Endothelial cell of umbilical vein (primary cell): Measurements from ENCODE around the gene KRTAP5-1. TPM values are rescaled to one million over a fixed set of nuclear protein-coding genes. Genes with fewer than 3 reads are reported as not detected.
"Not testable (repeated sequence)": the region's sequence is repeated elsewhere in the genome, so short reads cannot be mapped to it uniquely, and the experiment has no call there.

Experiments used
- BruUV-seq: library from RNA; stranded (reverse); fragments of 400-500 nt; replicated peaks from 2 replicates; lab custom pipeline; 2021; lab: Mats Ljungman, UMichigan
- CTCF ChIA-PET: fragments of 300-600, 350-600 bp; sonication (Branson Sonifier 250); formaldehyde crosslinking; loops from one replicate; lab custom pipeline; 2021; ENCODE audit warnings: antibody characterized with exemption, inconsistent platforms; lab: Charles Lee
- POLR2A ChIA-PET: fragments of 300-600, 350-600 bp; sonication (Branson Sonifier 250); formaldehyde crosslinking; loops from one replicate; lab custom pipeline; 2021; ENCODE audit warnings: antibody characterized with exemption, inconsistent platforms; lab: Charles Lee
- DNase-seq: peaks from one replicate; pipeline ENCODE4 v3.0.0-alpha.2; 2011; ENCODE audit warnings: low read depth, low spot score
- FAIRE-seq: peaks from 2 replicates; lab custom pipeline; 2011; peaks lifted over from hg19 to GRCh38; lab: Jason Lieb, UNC
- H2AFZ ChIP-seq: 2 replicates; pipeline ENCODE4 v1.6.0; 2012; ENCODE audit warnings: low read depth, low read length, control low read depth, inconsistent platforms
- H3K27ac ChIP-seq: 2 replicates; pipeline ENCODE4 v1.5.1; 2011; ENCODE audit warnings: low read depth, mild to moderate bottlenecking, control low read depth, low read length, moderate library complexity; ENCODE audit not compliant: insufficient read depth
- H3K27me3 ChIP-seq, 2 experiments: 2 replicates each; pipeline versions ENCODE4 v1.6.0 to v1.6.1; 2011; ENCODE audit warnings: low read length in 2 of 2, mixed read lengths in 1 of 2; ENCODE audit not compliant: control insufficient read depth in 2 of 2, insufficient read depth in 2 of 2
- H3K36me3 ChIP-seq, 2 experiments: 2 replicates in 1 of 2; 3 replicates in 1 of 2; pipeline ENCODE4 v1.5.1; 2011; ENCODE audit warnings: low read length in 2 of 2, mild to moderate bottlenecking in 1 of 2, moderate library complexity in 1 of 2; ENCODE audit not compliant: control insufficient read depth in 2 of 2, insufficient read depth in 2 of 2; ENCODE audit errors: extremely low read depth in 1 of 2
- H3K4me1 ChIP-seq: 3 replicates; pipeline ENCODE4 v1.5.1; 2011; ENCODE audit warnings: mild to moderate bottlenecking, low read length; ENCODE audit not compliant: control insufficient read depth, insufficient read depth; ENCODE audit errors: extremely low read depth
- H3K4me2 ChIP-seq: 2 replicates; pipeline ENCODE4 v1.6.1; 2011; ENCODE audit warnings: low read length, control low read depth, mixed read lengths; ENCODE audit not compliant: insufficient read depth
- H3K4me3 ChIP-seq, 3 experiments: fragments of 200-600 bp in 1 of 3; sonication (generic), shearing (Covaris generic) in 1 of 3; replicated peaks in 1 of 3; 2 replicates each; pipeline ENCODE4 v1.5.1; 2011 to 2016; ENCODE audit warnings: control low read depth in 3 of 3, low read length in 3 of 3, mild to moderate bottlenecking in 2 of 3, inconsistent platforms in 1 of 3, low read depth in 1 of 3, moderate library complexity in 1 of 3; ENCODE audit not compliant: insufficient read depth in 1 of 3
- H3K79me2 ChIP-seq: 2 replicates; pipeline ENCODE4 v1.6.0; 2012; ENCODE audit warnings: low read length, inconsistent platforms; ENCODE audit not compliant: control insufficient read depth, insufficient read depth
- H3K9ac ChIP-seq: replicated peaks from 2 replicates; pipeline ENCODE3; 2011; ENCODE audit warnings: low read length, control low read depth; ENCODE audit not compliant: insufficient read depth; ENCODE audit errors: extremely low read depth
- H3K9me1 ChIP-seq: replicated peaks from 3 replicates; pipeline ENCODE4 v1.6.0; 2011; ENCODE audit warnings: mild to moderate bottlenecking, low read length; ENCODE audit not compliant: control insufficient read depth, insufficient read depth; ENCODE audit errors: extremely low read depth
- H3K9me3 ChIP-seq: replicated peaks from 2 replicates; pipeline ENCODE4 v1.5.1; 2012; ENCODE audit warnings: low read length, inconsistent platforms; ENCODE audit not compliant: control insufficient read depth, insufficient read depth
- H4K20me1 ChIP-seq: replicated peaks from 2 replicates; pipeline ENCODE3; 2011; ENCODE audit warnings: mild to moderate bottlenecking, low read length; ENCODE audit not compliant: control insufficient read depth, insufficient read depth; ENCODE audit errors: extremely low read depth
- dilution Hi-C: fragments of 300-500 bp; cut with MboI; formaldehyde crosslinking; loops from one replicate; pipeline ENCODE4 v1.15.0; 2019; ENCODE audit warnings: low sequenced_read_pairs; ENCODE audit not compliant: extremely low pct_ligation_motif_present
- intact Hi-C: fragments of 100-400 bp; cut with micrococcal nuclease; formaldehyde crosslinking; loops from one replicate; pipeline ENCODE4 v1.10.0; 2022
- polyA plus RNA-seq, 4 experiments: library from polyadenylated mRNA; depleted of rRNA in 3 of 4; stranded (reverse) in 3 of 4; unstranded in 1 of 4; fragments of >200 nt; gene quantifications; 2 replicates each; pipeline versions ENCODE4 v1.2.1 to v1.2.3, GENCODE V29; 2011 to 2012; ENCODE audit warnings: missing spikeins in 1 of 4
- total RNA-seq: library from RNA; stranded (reverse); gene quantifications from 2 replicates; pipeline ENCODE4 v1.2.3, GENCODE V29; 2021

KRTAP5-1 gene
- total and polyA plus RNA-seq, 2 donors (not counting 3 experiments of a cell fraction or from before 2014, with no cell fraction given) = not detected

GRCh38 chr11:1596576-1597121 lies 11.6 kb upstream of the KRTAP5-1 start:
- CTCF ChIA-PET = interaction anchor here (5.4 kb wide), 1 partner anchor 22 kb away, joined by 55 read pairs; no protein-coding TSS in a partner anchor
- H3K9me1 ChIP-seq, H3K79me2 ChIP-seq, H3K9me3 ChIP-seq, H2AFZ ChIP-seq, FAIRE-seq, H3K27me3 ChIP-seq, dilution Hi-C loops, H3K4me2 ChIP-seq, H3K9ac ChIP-seq, H4K20me1 ChIP-seq, H3K4me1 ChIP-seq, POLR2A ChIA-PET, H3K27ac ChIP-seq, H3K36me3 ChIP-seq, intact Hi-C loops, H3K4me3 ChIP-seq, DNase-seq, BruUV-seq: not testable (repeated sequence)

GRCh38 chr11:1595994-1596575 lies 11.0 kb upstream of the KRTAP5-1 start:
- POLR2A ChIA-PET, H3K9me1 ChIP-seq: not testable (repeated sequence)

More at GRCh38 chr11:1595994-1596575, 11.0 kb upstream of the KRTAP5-1 start:
- FAIRE-seq, H3K4me3 ChIP-seq, H4K20me1 ChIP-seq, H3K79me2 ChIP-seq, H3K9me3 ChIP-seq, BruUV-seq, H3K4me1 ChIP-seq, DNase-seq, H3K36me3 ChIP-seq, dilution Hi-C loops, H3K4me2 ChIP-seq, H3K9ac ChIP-seq, H3K27me3 ChIP-seq, H2AFZ ChIP-seq, H3K27ac ChIP-seq: not testable (repeated sequence)
- intact Hi-C loops = loop anchor here (2.0 kb wide), 1 partner anchor 33 kb away; the partner anchor contains the start of gene KRTAP5-5
- CTCF ChIA-PET = interaction anchor here (0.9 to 5.4 kb wide), 12 partner anchors 12 to 61 kb away, joined by 3 to 55 read pairs (median 7); partner anchors contain the start of genes KRTAP5-4 and KRTAP5-5
